ENCODE data around the gene SOX18. TPM values are rescaled to one million over a fixed set of nuclear protein-coding genes. Genes with fewer than 3 reads are reported as not detected.

SOX18 gene
- total and polyA plus RNA-seq, 2 of the 13 experiments (the other 11 are each of a cell fraction or from before 2014, with no cell fraction given), result 1.6 to 1.9 TPM

DNA sequence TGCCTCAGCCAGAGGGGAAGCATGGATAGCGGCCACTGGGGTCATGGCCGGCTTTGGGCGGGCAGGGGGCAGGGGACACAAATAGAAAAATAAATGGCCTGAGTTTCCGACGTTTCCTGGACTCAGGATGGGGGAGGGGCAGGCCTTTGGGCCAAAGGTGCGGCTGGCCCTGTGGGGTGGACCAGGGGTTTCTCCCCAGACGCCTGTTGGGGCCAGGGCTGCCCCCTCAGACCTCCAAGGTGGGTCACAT lies 7.1 kb upstream of the SOX18 start (continued):
- TF ChIP-seq RELA (CRISPR knock-in tag; IDR thresholded peaks at IDR 0.05) (no peak), ZNF773 (CRISPR knock-in tag; IDR thresholded peaks at IDR 0.05; ENCODE audit: borderline replicate concordance) (peak; percentile 12; the same call in 1 of the 2 replicates), NFE2 (CRISPR knock-in tag; IDR thresholded peaks at IDR 0.05) (no peak), HNF4G (IDR thresholded peaks at IDR 0.05; ENCODE audit: borderline replicate concordance, low read depth, low read length) (peak; percentile 66; the same call in 1 of the 2 replicates), HNF4G (CRISPR knock-in tag; IDR thresholded peaks at IDR 0.05; ENCODE audit: borderline replicate concordance, low read depth) (no peak; the same call in 1 of the 2 replicates), YY1 (IDR thresholded peaks at IDR 0.05; ENCODE audit: insufficient read depth, insufficient replicate concordance, low read depth, low read length) (peak; percentile 77), NR2F1 (CRISPR knock-in tag; IDR thresholded peaks at IDR 0.05) (peak; percentile 35 to 51; a peak in 2 of 4 replicates), POLR2AphosphoS2 (IDR thresholded peaks at IDR 0.05; ENCODE audit: low read depth, low read length) (no peak), KLF12 (CRISPR knock-in tag; IDR thresholded peaks at IDR 0.05; ENCODE audit: borderline replicate concordance) (0 out of 2 replicates have a peak, but pooled peaks have one; percentile 53), RORA (CRISPR knock-in tag; IDR thresholded peaks at IDR 0.05) (no peak), NR2C2 (CRISPR knock-in tag; IDR thresholded peaks at IDR 0.05; ENCODE audit: borderline replicate concordance) (peak; percentile 35; the same call in 1 of the 2 replicates), ZNF761 (CRISPR knock-in tag; conservative IDR thresholded peaks at IDR 0.05) (no peak), CREM (IDR thresholded peaks at IDR 0.05) (no peak), CREM (CRISPR knock-in tag; IDR thresholded peaks at IDR 0.05) (no peak), TEAD3 (CRISPR knock-in tag; optimal IDR thresholded peaks at IDR 0.05; ENCODE audit: borderline replicate concordance) (no peak), SP2 (CRISPR knock-in tag; IDR thresholded peaks at IDR 0.05) (no peak), ZSCAN31 (CRISPR knock-in tag; IDR thresholded peaks at IDR 0.05; ENCODE audit: low read depth) (no peak; the same call in 1 of the 2 replicates), ZSCAN30 (CRISPR knock-in tag; IDR thresholded peaks at IDR 0.05) (0 out of 2 replicates have a peak, but pooled peaks have one; percentile 91), ZNF263 (CRISPR knock-in tag; IDR thresholded peaks at IDR 0.05) (no peak), FOXO1 (CRISPR knock-in tag; IDR thresholded peaks at IDR 0.05) (no peak; the same call in 1 of the 2 replicates), NCOA2 (CRISPR knock-in tag; IDR thresholded peaks at IDR 0.05) (peak; percentile 39; the same call in 1 of the 2 replicates), ETV5 (CRISPR knock-in tag; IDR thresholded peaks at IDR 0.05; ENCODE audit: borderline replicate concordance) (peak; percentile 70)
- TF ChIP-seq, protein P1, sequence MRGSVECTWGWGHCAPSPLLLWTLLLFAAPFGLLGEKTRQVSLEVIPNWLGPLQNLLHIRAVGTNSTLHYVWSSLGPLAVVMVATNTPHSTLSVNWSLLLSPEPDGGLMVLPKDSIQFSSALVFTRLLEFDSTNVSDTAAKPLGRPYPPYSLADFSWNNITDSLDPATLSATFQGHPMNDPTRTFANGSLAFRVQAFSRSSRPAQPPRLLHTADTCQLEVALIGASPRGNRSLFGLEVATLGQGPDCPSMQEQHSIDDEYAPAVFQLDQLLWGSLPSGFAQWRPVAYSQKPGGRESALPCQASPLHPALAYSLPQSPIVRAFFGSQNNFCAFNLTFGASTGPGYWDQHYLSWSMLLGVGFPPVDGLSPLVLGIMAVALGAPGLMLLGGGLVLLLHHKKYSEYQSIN (CRISPR knock-in tag; IDR thresholded peaks at IDR 0.05; ENCODE audit: borderline replicate concordance), result no peak
- TF ChIP-seq, protein P2, sequence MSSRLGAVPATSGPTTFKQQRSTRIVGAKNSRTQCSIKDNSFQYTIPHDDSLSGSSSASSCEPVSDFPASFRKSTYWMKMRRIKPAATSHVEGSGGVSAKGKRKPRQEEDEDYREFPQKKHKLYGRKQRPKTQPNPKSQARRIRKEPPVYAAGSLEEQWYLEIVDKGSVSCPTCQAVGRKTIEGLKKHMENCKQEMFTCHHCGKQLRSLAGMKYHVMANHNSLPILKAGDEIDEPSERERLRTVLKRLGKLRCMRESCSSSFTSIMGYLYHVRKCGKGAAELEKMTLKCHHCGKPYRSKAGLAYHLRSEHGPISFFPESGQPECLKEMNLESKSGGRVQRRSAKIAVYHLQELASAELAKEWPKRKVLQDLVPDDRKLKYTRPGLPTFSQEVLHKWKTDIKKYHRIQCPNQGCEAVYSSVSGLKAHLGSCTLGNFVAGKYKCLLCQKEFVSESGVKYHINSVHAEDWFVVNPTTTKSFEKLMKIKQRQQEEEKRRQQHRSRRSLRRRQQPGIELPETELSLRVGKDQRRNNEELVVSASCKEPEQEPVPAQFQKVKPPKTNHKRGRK (CRISPR knock-in tag; IDR thresholded peaks at IDR 0.05), result no peak
- TF ChIP-seq, protein P3, sequence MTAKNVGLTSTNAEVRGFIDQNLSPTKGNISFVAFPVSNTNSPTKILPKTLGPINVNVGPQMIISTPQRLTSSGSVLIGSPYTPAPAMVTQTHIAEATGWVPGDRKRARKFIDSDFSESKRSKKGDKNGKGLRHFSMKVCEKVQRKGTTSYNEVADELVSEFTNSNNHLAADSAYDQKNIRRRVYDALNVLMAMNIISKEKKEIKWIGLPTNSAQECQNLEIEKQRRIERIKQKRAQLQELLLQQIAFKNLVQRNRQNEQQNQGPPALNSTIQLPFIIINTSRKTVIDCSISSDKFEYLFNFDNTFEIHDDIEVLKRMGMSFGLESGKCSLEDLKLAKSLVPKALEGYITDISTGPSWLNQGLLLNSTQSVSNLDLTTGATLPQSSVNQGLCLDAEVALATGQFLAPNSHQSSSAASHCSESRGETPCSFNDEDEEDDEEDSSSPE (CRISPR knock-in tag; IDR thresholded peaks at IDR 0.05), result peak; percentile 11; the same call in 1 of the 2 replicates

All from HepG2 (cell line).